GM23338 (cell line): ENCODE data around the gene MKRN1. TPM values are rescaled to one million over a fixed set of nuclear protein-coding genes. Genes with fewer than 3 reads are reported as not detected.

Source experiments
- ATAC-seq: fragments of 200-7000 bp; cut with Tn5 transposase; 3 replicates; pipeline ENCODE4 v1.9.1; 2020
- DNase-seq: peaks from one replicate; pipeline ENCODE4 v3.0.0-alpha.2; 2015; ENCODE audit warnings: low spot score
- H2AFZ ChIP-seq: fragments of 200-600 bp; sonication (generic); 2 replicates; pipeline ENCODE4 v1.8.0; 2016; ENCODE audit warnings: antibody characterized with exemption, mild to moderate bottlenecking, moderate library complexity
- H3F3A ChIP-seq: fragments of 200-600 bp; sonication (generic); replicated peaks from 2 replicates; pipeline ENCODE4 v1.8.0; 2017; ENCODE audit warnings: antibody characterized with exemption, mixed run types, low read depth
- H3K27ac ChIP-seq: fragments of 200-600 bp; sonication (generic); 2 replicates; pipeline ENCODE4 v1.6.1; 2016; ENCODE audit warnings: low read depth
- H3K27me3 ChIP-seq: fragments of 200-600 bp; sonication (generic); 2 replicates; pipeline ENCODE4 v1.8.0; 2016; ENCODE audit warnings: mild to moderate bottlenecking, mixed run types, moderate library complexity; ENCODE audit not compliant: insufficient read depth
- H3K36me3 ChIP-seq: fragments of 200-600 bp; sonication (generic); 2 replicates; pipeline ENCODE4 v1.8.0; 2016; ENCODE audit warnings: mild to moderate bottlenecking; ENCODE audit not compliant: insufficient read depth
- H3K4me1 ChIP-seq: fragments of 200-600 bp; sonication (generic); 2 replicates; pipeline ENCODE4 v1.8.0; 2016; ENCODE audit warnings: mild to moderate bottlenecking, moderate library complexity; ENCODE audit not compliant: insufficient read depth
- H3K4me2 ChIP-seq: fragments of 200-600 bp; sonication (generic); 2 replicates; pipeline ENCODE4 v1.7.1; 2017; ENCODE audit warnings: mixed run types
- H3K4me3 ChIP-seq: fragments of 200-600 bp; sonication (generic); 2 replicates; pipeline ENCODE4 v1.6.1; 2016; ENCODE audit warnings: mixed run types
- H3K79me2 ChIP-seq: fragments of 200-600 bp; sonication (generic); replicated peaks from 2 replicates; pipeline ENCODE4 v1.8.0; 2017; ENCODE audit warnings: mild to moderate bottlenecking; ENCODE audit not compliant: insufficient read depth
- H3K9me2 ChIP-seq: fragments of 200-600 bp; sonication (generic); 2 replicates; pipeline ENCODE4 v1.8.0; 2017; ENCODE audit not compliant: insufficient read depth
- H4K20me1 ChIP-seq: fragments of 200-600 bp; sonication (generic); replicated peaks from 2 replicates; pipeline ENCODE4 v1.8.0; 2017; ENCODE audit warnings: mild to moderate bottlenecking; ENCODE audit not compliant: insufficient read depth
- H3K27ac Mint-ChIP-seq: 2 replicates; pipeline ENCODE4 v1.8.0; 2020; ENCODE audit warnings: inconsistent platforms, mild to moderate bottlenecking, moderate library complexity, mixed read lengths
- H3K27me3 Mint-ChIP-seq: 3 replicates; pipeline ENCODE4 v1.8.0; 2022; ENCODE audit warnings: low read depth, mild to moderate bottlenecking, moderate library complexity, mixed read lengths, inconsistent platforms; ENCODE audit not compliant: insufficient read depth, poor library complexity
- H3K36me3 Mint-ChIP-seq: 3 replicates; pipeline ENCODE4 v1.8.0; 2021; ENCODE audit warnings: low read depth, mild to moderate bottlenecking, inconsistent platforms, moderate library complexity, mixed read lengths
- H3K4me1 Mint-ChIP-seq: 3 replicates; pipeline ENCODE4 v1.8.0; 2020; ENCODE audit warnings: mild to moderate bottlenecking, inconsistent platforms, mixed read lengths
- H3K4me3 Mint-ChIP-seq: 3 replicates; pipeline ENCODE4 v1.8.0; 2021; ENCODE audit warnings: moderate library complexity, mild to moderate bottlenecking, inconsistent platforms, mixed read lengths
- H3K9me3 Mint-ChIP-seq: 3 replicates; pipeline ENCODE4 v1.8.0; 2020; ENCODE audit warnings: moderate library complexity, mild to moderate bottlenecking, inconsistent platforms, mixed read lengths
- CREB1 ChIP-seq: fragments of 250-450 bp; sonication (Bioruptor Pico); IDR thresholded peaks from 2 replicates; pipeline ENCODE4 v1.5.0; 2020; ENCODE audit warnings: low read depth, mild to moderate bottlenecking, moderate library complexity
- EZH2 ChIP-seq: fragments of 200-600 bp; sonication (generic); IDR thresholded peaks from one replicate; pipeline ENCODE4 v1.8.0; 2017; ENCODE audit warnings: antibody characterized with exemption, mild to moderate bottlenecking, low read depth; ENCODE audit not compliant: unreplicated experiment
- EZH2phosphoT487 ChIP-seq: fragments of 200-600 bp; sonication (generic); IDR thresholded peaks from one replicate; pipeline ENCODE4 v1.8.1; 2018; ENCODE audit warnings: antibody characterized with exemption; ENCODE audit not compliant: unreplicated experiment
- JUNB ChIP-seq: IDR thresholded peaks from one replicate; pipeline ENCODE4 v1.6.1; 2016; ENCODE audit warnings: antibody characterized with exemption; ENCODE audit not compliant: unreplicated experiment
- NANOG ChIP-seq: IDR thresholded peaks from 2 replicates; pipeline ENCODE4 v1.6.1; 2016; ENCODE audit warnings: antibody characterized with exemption, borderline replicate concordance
- POLR2AphosphoS5 ChIP-seq: IDR thresholded peaks from 2 replicates; pipeline ENCODE4 v1.6.1; 2016; ENCODE audit warnings: antibody characterized with exemption, low read depth
- REST ChIP-seq: IDR thresholded peaks from one replicate; pipeline ENCODE4 v1.6.1; 2018; ENCODE audit warnings: antibody characterized with exemption; ENCODE audit not compliant: unreplicated experiment
- STAT1 ChIP-seq: IDR thresholded peaks from one replicate; pipeline ENCODE4 v1.6.1; 2016; ENCODE audit warnings: antibody characterized with exemption; ENCODE audit not compliant: unreplicated experiment
- ZNF114 ChIP-seq: fragments of 250-450 bp; sonication (Bioruptor Pico); IDR thresholded peaks from 2 replicates; pipeline ENCODE4 v1.5.0; 2020; ENCODE audit warnings: mild to moderate bottlenecking, moderate library complexity
- ZNF331 ChIP-seq: fragments of 250-450 bp; sonication (Bioruptor Pico); IDR thresholded peaks from 2 replicates; pipeline ENCODE4 v1.5.0; 2020; ENCODE audit warnings: low read depth, mild to moderate bottlenecking, moderate library complexity
- polyA plus RNA-seq: library from polyadenylated mRNA; unstranded; fragments of >200 nt; fragmentation: Nextera tagmentation; extraction: Ambion mirVana; gene quantifications from 2 replicates; pipeline ENCODE4 v1.2.1, GENCODE V29; 2016
- total RNA-seq: library from RNA; depleted of rRNA; stranded (reverse); fragments of >200 nt; shearing (Covaris generic); gene quantifications from 2 replicates; pipeline ENCODE4 v1.2.3, GENCODE V29; 2014
- TF ChIP-seq, protein P1 (sequence below): fragments of 250-450 bp; sonication (Bioruptor Pico); IDR thresholded peaks from 2 replicates; pipeline ENCODE4 v1.5.0; 2020; ENCODE audit warnings: mild to moderate bottlenecking, moderate library complexity
- TF ChIP-seq, protein P2 (sequence below): IDR thresholded peaks from 2 replicates; pipeline ENCODE4 v1.6.1; 2016; ENCODE audit warnings: antibody characterized with exemption
- TF ChIP-seq, protein P3 (sequence below), 2 experiments: fragments of 200-600 bp in 1 of 2; sonication (generic) in 1 of 2; conservative IDR thresholded peaks; 2 replicates each; pipeline versions ENCODE4 v1.5.1 to v1.6.1; 2016 to 2017; ENCODE audit warnings: antibody characterized with exemption in 2 of 2, low read depth in 2 of 2, mild to moderate bottlenecking in 2 of 2, moderate library complexity in 1 of 2

MKRN1 gene
- total and polyA plus RNA-seq, 2 experiments from 2014 or later, result 65.0 to 86.8 TPM

DNA sequence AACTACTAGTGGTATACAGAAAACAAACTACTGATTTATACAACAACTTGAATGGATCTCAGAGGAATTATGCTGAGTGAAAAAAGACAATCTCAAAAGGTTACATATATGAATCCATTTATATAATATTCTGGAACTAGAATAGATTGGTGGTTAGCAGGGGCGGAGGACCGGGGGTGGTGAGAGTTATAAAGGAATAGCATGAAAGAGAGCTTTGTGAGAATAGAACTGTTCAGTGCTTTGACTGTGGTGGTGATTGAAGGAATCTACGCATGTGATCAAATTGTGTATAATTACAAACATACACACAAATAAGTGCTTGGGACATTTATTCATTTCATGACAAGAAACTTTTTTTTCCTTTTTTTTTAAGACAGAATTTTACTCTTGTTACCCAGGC is 55.8 kb downstream of the MKRN1 start:
- no peaks in the 10 kb centered on the region for H3K9me3 Mint-ChIP-seq
- no peak overlapping the region for H3K27ac Mint-ChIP-seq
- no peak overlapping the region for H3K4me3 ChIP-seq
- H3K36me3 ChIP-seq, result no peaks in the 10 kb centered on the region
- H3F3A ChIP-seq, result 0 out of 2 replicates have a peak, but pooled peaks cover 3% of the 10 kb centered on the region
- no peak overlapping the region for H3K4me2 ChIP-seq
- no peaks in the 10 kb centered on the region for H3K4me1 Mint-ChIP-seq
- H3K27me3 Mint-ChIP-seq, result peaks cover 6% of the 10 kb centered on the region
- peaks cover 7% of the 10 kb centered on the region; the same call in 1 of the 3 replicates for H3K36me3 Mint-ChIP-seq
- no peaks in the 10 kb centered on the region for H3K79me2 ChIP-seq
- H2AFZ ChIP-seq, result no peak overlapping the region
- TF ChIP-seq JUNB (no peak), EZH2 (no peak), CREB1 (CRISPR knock-in tag) (no peak), EZH2phosphoT487 (no peak), NANOG (no peak), STAT1 (no peak), ZNF331 (CRISPR knock-in tag) (no peak), REST (no peak), ZNF114 (CRISPR knock-in tag) (no peak), POLR2AphosphoS5 (no peak)
- TF ChIP-seq, protein P1, sequence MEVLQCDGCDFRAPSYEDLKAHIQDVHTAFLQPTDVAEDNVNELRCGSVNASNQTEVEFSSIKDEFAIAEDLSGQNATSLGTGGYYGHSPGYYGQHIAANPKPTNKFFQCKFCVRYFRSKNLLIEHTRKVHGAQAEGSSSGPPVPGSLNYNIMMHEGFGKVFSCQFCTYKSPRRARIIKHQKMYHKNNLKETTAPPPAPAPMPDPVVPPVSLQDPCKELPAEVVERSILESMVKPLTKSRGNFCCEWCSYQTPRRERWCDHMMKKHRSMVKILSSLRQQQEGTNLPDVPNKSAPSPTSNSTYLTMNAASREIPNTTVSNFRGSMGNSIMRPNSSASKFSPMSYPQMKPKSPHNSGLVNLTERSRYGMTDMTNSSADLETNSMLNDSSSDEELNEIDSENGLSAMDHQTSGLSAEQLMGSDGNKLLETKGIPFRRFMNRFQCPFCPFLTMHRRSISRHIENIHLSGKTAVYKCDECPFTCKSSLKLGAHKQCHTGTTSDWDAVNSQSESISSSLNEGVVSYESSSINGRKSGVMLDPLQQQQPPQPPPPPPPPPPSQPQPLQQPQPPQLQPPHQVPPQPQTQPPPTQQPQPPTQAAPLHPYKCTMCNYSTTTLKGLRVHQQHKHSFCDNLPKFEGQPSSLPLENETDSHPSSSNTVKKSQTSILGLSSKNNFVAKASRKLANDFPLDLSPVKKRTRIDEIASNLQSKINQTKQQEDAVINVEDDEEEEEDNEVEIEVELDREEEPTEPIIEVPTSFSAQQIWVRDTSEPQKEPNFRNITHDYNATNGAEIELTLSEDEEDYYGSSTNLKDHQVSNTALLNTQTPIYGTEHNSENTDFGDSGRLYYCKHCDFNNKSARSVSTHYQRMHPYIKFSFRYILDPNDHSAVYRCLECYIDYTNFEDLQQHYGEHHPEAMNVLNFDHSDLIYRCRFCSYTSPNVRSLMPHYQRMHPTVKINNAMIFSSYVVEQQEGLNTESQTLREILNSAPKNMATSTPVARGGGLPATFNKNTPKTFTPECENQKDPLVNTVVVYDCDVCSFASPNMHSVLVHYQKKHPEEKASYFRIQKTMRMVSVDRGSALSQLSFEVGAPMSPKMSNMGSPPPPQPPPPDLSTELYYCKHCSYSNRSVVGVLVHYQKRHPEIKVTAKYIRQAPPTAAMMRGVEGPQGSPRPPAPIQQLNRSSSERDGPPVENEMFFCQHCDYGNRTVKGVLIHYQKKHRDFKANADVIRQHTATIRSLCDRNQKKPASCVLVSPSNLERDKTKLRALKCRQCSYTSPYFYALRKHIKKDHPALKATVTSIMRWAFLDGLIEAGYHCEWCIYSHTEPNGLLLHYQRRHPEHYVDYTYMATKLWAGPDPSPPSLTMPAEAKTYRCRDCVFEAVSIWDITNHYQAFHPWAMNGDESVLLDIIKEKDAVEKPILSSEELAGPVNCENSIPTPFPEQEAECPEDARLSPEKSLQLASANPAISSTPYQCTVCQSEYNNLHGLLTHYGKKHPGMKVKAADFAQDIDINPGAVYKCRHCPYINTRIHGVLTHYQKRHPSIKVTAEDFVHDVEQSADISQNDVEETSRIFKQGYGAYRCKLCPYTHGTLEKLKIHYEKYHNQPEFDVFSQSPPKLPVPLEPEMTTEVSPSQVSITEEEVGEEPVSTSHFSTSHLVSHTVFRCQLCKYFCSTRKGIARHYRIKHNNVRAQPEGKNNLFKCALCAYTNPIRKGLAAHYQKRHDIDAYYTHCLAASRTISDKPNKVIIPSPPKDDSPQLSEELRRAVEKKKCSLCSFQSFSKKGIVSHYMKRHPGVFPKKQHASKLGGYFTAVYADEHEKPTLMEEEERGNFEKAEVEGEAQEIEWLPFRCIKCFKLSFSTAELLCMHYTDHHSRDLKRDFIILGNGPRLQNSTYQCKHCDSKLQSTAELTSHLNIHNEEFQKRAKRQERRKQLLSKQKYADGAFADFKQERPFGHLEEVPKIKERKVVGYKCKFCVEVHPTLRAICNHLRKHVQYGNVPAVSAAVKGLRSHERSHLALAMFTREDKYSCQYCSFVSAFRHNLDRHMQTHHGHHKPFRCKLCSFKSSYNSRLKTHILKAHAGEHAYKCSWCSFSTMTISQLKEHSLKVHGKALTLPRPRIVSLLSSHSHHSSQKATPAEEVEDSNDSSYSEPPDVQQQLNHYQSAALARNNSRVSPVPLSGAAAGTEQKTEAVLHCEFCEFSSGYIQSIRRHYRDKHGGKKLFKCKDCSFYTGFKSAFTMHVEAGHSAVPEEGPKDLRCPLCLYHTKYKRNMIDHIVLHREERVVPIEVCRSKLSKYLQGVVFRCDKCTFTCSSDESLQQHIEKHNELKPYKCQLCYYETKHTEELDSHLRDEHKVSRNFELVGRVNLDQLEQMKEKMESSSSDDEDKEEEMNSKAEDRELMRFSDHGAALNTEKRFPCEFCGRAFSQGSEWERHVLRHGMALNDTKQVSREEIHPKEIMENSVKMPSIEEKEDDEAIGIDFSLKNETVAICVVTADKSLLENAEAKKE (CRISPR knock-in tag), result no peak
- TF ChIP-seq, protein P2, sequence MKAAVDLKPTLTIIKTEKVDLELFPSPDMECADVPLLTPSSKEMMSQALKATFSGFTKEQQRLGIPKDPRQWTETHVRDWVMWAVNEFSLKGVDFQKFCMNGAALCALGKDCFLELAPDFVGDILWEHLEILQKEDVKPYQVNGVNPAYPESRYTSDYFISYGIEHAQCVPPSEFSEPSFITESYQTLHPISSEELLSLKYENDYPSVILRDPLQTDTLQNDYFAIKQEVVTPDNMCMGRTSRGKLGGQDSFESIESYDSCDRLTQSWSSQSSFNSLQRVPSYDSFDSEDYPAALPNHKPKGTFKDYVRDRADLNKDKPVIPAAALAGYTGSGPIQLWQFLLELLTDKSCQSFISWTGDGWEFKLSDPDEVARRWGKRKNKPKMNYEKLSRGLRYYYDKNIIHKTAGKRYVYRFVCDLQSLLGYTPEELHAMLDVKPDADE, result no peak
- TF ChIP-seq, protein P3, sequence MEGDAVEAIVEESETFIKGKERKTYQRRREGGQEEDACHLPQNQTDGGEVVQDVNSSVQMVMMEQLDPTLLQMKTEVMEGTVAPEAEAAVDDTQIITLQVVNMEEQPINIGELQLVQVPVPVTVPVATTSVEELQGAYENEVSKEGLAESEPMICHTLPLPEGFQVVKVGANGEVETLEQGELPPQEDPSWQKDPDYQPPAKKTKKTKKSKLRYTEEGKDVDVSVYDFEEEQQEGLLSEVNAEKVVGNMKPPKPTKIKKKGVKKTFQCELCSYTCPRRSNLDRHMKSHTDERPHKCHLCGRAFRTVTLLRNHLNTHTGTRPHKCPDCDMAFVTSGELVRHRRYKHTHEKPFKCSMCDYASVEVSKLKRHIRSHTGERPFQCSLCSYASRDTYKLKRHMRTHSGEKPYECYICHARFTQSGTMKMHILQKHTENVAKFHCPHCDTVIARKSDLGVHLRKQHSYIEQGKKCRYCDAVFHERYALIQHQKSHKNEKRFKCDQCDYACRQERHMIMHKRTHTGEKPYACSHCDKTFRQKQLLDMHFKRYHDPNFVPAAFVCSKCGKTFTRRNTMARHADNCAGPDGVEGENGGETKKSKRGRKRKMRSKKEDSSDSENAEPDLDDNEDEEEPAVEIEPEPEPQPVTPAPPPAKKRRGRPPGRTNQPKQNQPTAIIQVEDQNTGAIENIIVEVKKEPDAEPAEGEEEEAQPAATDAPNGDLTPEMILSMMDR (conservative IDR thresholded peaks at IDR 0.05; ENCODE audit: low read depth in 2 of 2), result no peak
- ATAC-seq, result no peak
- H3K27me3 ChIP-seq, result no peaks in the 10 kb centered on the region
- H4K20me1 ChIP-seq, result no peaks in the 10 kb centered on the region
- no peak overlapping the region for H3K27ac ChIP-seq
- DNase-seq, result no peak
- no peaks in the 10 kb centered on the region for H3K9me2 ChIP-seq
- no peaks in the 10 kb centered on the region for H3K4me1 ChIP-seq
- H3K4me3 Mint-ChIP-seq, result no peak overlapping the region
